ENCODE data around the gene DGUOK.
"Not testable (repeated sequence)": the region's sequence is repeated elsewhere in the genome, so short reads cannot be mapped to it uniquely, and the experiment has no call there.

The DGUOK gene

DNA sequence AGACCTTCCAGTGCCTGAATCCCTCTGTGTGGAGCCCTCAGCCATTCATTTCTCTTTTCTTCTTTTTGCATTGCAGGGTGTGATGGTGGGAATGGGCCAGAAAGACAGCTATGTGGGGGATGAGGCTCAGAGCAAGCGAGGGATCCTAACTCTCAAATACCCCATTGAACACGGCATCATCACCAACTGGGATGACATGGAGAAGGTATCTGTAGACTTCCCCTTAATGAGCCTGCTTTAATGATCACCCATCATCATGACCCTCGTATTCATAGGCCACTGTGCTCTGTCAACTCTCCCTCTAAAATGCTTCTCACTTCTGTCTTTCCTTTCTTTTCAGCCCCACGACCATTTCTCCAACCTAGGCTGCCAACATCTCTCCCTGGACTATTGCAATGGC is 24.4 kb upstream of the DGUOK start:
- DNase-seq = no peak

GRCh38 chr2:73903313-73903712 is 23.4 kb upstream of the DGUOK start:
- DNase-seq = no peak

DNA sequence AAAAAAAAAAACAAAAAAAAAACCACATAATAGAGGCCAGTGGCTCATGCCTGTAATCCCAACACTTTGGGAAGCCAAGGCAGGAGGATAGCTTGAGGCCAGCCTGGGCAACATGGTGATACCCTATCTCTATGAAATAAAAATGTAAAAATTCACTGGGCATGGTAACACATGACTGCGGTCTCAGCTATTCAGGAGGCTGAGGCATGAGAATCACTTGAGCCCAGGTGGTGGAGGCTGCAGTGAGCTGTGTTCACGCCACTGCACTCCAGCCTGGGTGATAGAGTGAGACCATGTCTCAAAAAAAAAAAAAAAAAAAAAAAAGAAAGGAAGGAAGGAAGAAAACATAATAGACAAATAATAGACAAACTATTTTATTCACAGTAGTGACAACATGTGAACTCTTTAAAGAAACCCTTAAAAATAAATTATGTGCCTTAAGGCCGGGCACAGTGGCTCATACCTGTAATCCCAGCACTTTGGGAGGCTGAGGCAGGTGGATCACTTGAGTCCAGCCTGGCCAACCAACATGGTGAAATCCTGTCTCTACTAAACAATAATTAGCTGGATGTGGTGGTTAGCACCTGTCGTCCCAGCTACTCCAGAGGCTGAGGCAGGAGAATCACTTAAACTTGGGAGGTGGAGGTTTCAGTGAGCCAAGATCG is 22.6 kb upstream of the DGUOK start:
- not testable (repeated sequence) for DNase-seq

GRCh38 chr2:73904952-73905351 is 21.7 kb upstream of the DGUOK start:
- DNase-seq = no peak

DNA sequence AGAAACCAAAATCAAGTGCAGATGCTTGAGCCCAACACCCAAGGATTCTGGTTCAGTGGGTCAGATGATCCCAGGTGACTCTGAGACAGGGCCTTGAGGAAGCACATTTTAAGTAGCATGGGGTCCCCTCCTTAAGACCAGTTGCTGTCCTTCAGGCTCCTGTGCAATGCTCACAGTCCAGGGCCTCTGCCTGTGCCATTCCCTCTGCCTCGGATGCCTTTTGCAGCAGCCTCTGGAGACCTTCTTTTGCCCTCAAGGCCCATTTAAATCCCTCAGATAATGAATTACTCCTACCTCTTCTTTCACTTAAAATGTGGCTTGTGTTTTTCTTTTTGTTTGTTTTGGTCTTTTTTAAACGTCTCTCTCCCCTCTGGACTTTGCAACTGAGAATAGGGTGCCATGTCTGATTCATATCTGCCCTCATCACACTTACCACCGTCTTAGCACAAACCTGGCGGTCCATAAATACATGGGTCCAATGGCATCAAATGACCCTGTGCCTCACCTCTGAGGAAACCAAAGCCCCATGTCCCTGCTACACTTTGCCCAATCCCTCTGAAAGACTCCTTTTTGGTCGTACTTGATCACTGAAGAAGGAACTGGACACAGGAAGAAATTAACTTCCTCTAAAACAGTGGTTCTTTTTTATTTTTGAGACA is 19.7 kb upstream of the DGUOK start:
- no peak for DNase-seq

- peak; percentile 62 for DNase-seq
Observed at GRCh38 chr2:73907840-73908452, 18.7 kb upstream of the DGUOK start.

DNA sequence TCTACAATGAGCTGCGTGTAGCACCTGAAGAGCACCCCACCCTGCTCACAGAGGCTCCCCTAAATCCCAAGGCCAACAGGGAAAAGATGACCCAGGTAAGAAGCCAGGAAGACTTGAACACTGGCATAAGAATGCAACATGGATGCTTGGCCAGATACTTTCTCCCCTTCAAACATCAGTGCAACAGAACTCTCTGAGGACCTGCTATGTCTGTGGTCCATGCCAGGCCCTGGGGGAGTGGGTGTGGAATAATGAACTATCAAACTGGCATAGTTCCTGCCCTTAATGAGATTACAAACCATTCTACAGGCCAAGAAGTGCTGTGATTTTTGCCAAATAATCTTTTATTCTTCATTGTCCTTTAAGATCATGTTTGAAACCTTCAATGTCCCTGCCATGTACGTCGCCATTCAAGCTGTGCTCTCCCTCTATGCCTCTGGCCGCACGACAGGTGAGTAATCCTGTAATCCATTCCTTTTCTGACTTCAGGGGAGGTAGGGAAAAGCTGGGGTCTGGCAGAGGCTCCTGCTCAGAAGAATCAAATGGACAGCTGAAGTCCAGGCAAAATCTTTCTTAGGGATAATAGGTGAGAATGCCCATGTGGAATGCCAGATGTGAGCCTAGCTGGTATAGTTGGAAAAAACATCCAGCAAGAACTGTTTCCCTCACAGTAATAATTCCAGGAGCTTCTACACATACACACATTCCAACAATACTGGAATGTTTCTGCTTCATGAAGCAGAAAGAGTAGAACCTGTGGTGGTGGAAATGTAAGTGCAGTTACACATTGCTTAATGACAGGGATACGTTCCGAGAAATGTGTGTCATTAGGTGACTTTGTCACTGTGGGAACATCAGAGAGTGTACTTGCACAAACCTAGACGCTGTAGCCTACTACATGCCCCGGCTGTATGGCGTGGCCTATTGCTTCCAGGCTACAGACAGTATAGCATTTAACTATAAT is 17.7 kb upstream of the DGUOK start:
- no peak for DNase-seq

DNA sequence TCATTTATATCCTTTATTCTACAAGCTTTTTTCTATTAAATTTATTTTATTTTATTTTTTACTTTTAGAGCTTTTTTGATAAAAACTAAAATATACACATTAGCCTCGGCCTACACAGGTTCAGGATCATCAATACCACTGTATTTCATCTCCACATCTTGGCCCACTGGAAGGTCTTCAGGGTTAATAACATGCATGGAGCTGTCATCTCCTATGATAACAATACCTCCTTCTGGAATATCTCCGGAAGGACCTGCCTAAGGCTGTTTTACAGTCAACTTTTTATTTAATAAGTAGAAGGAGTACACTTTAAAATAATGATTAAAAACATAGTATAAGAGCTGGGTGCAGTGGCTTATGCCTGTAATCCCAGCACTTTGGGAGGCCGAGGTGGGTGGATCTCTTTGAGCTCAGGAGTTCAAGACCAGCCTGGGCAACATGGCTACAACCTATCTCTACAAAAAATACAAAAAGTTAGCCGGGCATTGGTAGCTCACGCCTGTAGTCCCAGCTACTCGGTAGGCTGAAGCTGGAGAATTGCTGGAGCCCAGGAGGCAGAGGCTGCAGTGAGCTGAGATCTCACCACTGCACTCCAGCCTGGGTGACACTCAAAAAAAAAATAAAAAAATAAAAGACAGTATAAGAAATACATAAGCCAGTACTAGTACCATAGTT is 15.7 kb upstream of the DGUOK start:
- DNase-seq = no peak

GRCh38 chr2:73911548-73912208 is 15.0 kb upstream of the DGUOK start:
- no peak for DNase-seq

- DNase-seq = no peak
Observed at GRCh38 chr2:73913414-73914054, 13.1 kb upstream of the DGUOK start.

DNA sequence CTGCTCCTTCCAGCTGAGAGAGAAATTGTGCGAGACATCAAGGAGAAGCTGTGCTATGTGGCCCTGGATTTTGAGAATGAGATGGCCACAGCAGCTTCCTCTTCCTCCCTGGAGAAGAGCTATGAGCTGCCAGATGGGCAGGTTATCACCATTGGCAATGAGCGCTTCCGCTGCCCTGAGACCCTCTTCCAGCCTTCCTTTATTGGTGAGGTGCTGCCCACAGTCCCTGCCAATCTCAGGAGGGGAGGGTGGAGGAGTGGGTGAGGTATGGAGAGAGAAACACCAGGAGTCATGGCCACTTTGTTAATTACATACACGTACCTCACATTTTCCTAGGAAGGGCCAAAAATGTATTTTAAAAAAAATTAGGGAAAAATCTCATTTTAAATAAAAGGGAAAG is 12.0 kb upstream of the DGUOK start:
- DNase-seq = no peak

DNA sequence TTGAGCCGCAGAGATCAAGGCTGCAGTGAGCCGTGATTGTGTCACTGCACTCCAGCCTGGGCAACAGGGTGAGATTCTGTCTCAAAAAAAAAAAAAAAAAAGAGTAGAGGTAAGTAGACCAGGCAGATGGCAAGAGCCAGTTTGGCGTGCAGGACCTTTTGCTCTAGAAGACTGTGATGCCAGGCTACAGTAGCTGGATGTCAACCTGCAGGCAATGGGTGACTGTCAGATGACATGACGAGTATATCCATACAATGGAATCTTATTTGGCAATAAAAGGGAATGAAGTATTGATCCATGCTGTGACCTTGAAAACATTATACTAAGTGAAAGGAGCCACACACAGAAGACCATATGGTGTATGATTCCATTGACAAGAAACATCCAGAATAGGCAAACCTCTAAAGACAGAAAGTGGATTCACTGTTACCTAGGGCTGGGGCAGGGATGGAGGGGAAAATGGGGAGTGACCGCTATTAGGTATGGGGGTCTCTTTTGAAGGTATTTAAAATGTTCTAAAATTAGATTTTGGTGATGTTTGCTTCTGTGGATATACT is 11.2 kb upstream of the DGUOK start:
- no peak for DNase-seq

GRCh38 chr2:73916666-73917065 is 10.0 kb upstream of the DGUOK start:
- no peak for DNase-seq

DNA sequence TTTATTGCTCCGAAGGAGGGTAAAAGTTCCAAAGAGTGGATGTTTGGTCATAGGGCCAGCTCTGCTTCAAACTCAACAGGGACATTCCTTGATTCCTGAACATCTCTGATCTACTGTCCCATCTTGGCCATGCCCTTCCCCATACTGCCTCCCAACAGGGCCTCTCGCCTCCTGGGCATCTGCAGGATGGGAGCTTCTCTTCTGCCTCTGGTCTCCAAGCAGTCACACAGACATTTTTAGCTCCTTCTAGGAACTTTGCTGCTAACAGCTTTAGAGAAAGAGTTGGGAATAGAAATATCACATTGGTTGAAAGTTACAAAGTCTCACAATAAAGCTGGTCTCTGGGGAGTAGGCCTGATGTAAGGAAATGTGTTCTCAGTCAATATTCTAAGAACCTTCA is 9.4 kb upstream of the DGUOK start:
- no peak for DNase-seq

DNA sequence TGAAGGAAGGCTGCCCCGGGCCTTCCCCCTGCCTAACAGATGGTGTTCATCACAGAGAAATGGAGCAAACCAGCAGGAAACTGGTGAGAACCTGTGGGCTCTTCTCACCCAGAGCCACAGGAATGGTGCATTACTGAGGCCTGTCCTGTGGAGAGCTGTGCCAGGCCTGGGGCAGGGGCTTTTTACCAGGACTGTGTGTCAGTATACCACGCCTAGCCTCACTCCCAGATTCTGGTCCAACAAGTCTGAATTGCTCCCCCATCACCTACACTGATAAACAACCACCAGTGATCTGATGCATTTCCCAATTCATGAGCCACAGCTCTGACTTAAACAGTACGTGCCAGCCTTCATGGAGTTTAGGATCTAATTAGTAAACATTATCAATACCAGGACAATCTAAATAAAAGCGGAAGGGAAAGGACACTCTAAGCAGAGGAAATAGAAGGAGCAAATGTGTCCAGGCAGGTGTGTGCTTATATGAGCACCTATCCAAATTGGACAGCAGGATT is 8.9 kb upstream of the DGUOK start:
- DNase-seq = no peak

GRCh38 chr2:73918856-73919255 is 7.8 kb upstream of the DGUOK start:
- no peak for DNase-seq

DNA sequence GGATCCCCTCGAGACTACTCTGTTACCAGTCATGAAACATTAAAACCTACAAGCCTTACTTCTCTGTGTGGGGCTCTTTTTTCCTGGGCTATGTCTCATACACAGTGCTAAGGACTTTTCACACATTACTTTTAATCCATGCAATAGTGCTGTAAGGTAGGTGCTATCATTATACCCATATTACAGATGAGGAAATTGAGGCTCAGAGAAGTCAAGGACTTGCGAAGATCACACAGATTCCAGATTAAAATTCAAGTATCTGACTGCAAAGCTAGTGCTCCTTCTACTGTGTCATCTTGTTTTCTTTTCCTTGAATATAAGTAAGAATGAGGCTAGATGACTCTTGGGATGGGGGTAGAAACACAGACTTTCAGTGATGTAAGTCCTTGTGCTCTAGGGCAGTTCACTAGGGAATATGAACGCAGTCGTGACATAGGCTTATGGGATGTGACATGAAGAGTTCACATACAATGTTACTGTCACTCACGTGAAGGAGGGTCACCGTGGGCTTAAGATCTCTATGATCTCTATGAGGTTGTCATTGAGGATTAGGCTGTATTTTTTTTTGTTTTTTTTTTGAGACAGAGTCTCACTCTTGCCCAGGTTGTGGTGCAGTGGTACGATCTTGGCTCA is 7.0 kb upstream of the DGUOK start:
- DNase-seq = no peak

GRCh38 chr2:73920577-73921545 is 5.8 kb upstream of the DGUOK start:
- peak; percentile 45 for DNase-seq

DNA sequence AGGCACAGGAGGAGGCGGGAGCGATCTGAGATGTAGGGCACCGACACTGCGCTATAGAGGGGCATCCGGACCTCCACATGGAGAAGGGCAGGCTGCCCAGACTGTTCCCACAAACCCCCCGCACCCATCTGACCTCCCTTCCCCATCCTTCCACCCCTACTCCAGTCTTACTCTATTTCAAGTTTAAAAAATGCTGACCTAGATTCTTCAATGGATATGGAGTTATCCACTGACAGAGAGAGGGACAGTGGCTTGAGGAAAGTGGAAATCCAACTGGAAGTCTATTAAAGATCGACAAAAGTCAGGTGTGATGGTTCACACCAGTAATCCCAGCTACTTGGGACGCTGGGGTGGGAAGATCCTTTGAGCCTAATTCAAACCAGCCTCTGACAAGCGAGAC is 5.1 kb upstream of the DGUOK start:
- no peak for DNase-seq

Measured in stimulated activated CD4-positive, alpha-beta T cell treated with anti-CD3 and anti-CD28 coated beads, Interleukin-4, amount 100 ng/mL, for 24 hours (primary cell).